ENCODE data around the gene HJURP.

DNA sequence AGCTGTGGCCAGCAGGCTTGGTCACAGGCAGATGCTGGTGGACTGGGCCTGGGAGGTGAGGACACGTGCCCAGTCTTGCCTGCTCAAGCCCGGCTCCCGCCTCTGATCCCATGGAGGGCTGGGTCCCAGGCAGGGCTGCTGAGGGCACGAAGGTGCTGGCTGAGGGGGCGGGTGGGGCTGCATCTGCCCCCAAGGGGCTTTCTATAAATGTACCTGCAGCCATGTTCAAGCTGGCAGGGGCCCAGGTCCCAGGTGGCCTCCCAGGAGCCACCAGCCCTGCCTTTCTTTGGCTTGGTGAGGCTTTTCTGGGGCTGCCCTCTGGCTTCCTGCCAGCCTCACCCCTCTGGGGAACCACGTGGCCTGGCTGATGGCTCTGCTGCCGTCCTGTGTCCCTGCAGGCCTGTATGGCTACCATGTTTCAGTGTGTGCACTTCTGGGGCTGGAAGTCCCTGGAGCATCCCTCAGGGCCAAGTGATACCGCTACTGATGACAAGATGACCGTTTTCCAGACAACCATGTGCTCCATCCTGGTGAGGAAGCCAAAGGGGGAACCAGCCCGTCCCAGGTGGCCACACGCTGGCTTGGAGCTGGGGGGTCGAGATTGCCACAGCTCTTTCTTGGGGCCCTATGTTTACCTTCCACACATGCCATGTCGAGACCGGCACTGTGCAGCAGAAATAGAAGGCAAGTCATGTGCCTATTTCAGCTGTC, 23.2 kb downstream of the HJURP start:
- TF ChIP-seq ESRRG (CRISPR knock-in tag; IDR thresholded peaks at IDR 0.05) (no peak), OSR1 (CRISPR knock-in tag; IDR thresholded peaks at IDR 0.05) (no peak), ARNTL (CRISPR knock-in tag; IDR thresholded peaks at IDR 0.05; ENCODE audit: borderline replicate concordance, low read depth) (no peak), ZNF8 (CRISPR knock-in tag; IDR thresholded peaks at IDR 0.05) (no peak), ZFP30 (CRISPR knock-in tag; IDR thresholded peaks at IDR 0.05) (no peak), ZC3H10 (CRISPR knock-in tag; IDR thresholded peaks at IDR 0.05) (no peak)
- TF ChIP-seq, protein P1, sequence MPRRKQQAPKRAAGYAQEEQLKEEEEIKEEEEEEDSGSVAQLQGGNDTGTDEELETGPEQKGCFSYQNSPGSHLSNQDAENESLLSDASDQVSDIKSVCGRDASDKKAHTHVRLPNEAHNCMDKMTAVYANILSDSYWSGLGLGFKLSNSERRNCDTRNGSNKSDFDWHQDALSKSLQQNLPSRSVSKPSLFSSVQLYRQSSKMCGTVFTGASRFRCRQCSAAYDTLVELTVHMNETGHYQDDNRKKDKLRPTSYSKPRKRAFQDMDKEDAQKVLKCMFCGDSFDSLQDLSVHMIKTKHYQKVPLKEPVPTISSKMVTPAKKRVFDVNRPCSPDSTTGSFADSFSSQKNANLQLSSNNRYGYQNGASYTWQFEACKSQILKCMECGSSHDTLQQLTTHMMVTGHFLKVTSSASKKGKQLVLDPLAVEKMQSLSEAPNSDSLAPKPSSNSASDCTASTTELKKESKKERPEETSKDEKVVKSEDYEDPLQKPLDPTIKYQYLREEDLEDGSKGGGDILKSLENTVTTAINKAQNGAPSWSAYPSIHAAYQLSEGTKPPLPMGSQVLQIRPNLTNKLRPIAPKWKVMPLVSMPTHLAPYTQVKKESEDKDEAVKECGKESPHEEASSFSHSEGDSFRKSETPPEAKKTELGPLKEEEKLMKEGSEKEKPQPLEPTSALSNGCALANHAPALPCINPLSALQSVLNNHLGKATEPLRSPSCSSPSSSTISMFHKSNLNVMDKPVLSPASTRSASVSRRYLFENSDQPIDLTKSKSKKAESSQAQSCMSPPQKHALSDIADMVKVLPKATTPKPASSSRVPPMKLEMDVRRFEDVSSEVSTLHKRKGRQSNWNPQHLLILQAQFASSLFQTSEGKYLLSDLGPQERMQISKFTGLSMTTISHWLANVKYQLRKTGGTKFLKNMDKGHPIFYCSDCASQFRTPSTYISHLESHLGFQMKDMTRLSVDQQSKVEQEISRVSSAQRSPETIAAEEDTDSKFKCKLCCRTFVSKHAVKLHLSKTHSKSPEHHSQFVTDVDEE (CRISPR knock-in tag; IDR thresholded peaks at IDR 0.05): no peak
- TF ChIP-seq, protein P2, sequence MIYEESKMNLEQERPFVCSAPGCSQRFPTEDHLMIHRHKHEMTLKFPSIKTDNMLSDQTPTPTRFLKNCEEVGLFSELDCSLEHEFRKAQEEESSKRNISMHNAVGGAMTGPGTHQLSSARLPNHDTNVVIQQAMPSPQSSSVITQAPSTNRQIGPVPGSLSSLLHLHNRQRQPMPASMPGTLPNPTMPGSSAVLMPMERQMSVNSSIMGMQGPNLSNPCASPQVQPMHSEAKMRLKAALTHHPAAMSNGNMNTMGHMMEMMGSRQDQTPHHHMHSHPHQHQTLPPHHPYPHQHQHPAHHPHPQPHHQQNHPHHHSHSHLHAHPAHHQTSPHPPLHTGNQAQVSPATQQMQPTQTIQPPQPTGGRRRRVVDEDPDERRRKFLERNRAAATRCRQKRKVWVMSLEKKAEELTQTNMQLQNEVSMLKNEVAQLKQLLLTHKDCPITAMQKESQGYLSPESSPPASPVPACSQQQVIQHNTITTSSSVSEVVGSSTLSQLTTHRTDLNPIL (CRISPR knock-in tag; IDR thresholded peaks at IDR 0.05; ENCODE audit: low read depth): no peak
- TF ChIP-seq, protein P3, sequence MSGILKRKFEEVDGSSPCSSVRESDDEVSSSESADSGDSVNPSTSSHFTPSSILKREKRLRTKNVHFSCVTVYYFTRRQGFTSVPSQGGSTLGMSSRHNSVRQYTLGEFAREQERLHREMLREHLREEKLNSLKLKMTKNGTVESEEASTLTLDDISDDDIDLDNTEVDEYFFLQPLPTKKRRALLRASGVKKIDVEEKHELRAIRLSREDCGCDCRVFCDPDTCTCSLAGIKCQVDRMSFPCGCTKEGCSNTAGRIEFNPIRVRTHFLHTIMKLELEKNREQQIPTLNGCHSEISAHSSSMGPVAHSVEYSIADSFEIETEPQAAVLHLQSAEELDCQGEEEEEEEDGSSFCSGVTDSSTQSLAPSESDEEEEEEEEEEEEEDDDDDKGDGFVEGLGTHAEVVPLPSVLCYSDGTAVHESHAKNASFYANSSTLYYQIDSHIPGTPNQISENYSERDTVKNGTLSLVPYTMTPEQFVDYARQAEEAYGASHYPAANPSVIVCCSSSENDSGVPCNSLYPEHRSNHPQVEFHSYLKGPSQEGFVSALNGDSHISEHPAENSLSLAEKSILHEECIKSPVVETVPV (CRISPR knock-in tag; IDR thresholded peaks at IDR 0.05): no peak
- TF ChIP-seq, protein P4, sequence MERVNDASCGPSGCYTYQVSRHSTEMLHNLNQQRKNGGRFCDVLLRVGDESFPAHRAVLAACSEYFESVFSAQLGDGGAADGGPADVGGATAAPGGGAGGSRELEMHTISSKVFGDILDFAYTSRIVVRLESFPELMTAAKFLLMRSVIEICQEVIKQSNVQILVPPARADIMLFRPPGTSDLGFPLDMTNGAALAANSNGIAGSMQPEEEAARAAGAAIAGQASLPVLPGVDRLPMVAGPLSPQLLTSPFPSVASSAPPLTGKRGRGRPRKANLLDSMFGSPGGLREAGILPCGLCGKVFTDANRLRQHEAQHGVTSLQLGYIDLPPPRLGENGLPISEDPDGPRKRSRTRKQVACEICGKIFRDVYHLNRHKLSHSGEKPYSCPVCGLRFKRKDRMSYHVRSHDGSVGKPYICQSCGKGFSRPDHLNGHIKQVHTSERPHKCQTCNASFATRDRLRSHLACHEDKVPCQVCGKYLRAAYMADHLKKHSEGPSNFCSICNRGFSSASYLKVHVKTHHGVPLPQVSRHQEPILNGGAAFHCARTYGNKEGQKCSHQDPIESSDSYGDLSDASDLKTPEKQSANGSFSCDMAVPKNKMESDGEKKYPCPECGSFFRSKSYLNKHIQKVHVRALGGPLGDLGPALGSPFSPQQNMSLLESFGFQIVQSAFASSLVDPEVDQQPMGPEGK (CRISPR knock-in tag; IDR thresholded peaks at IDR 0.05; ENCODE audit: borderline replicate concordance): no peak

All from SK-N-SH treated with all-trans-retinoic acid at 6 μM for 48 hours (cell line).